Stimulated activated CD4-positive, alpha-beta T cell treated with anti-CD3 and anti-CD28 coated beads, Interleukin-1b, Interleukin-23, amount 100 ng/mL, for 4 hours (primary cell): ENCODE data around the gene ZCCHC17.
A peak's percentile ranks its signal among the peaks of the same experiment; 100 is the strongest.

Experiments
- DNase-seq, 2 donors: peaks; one replicate each; pipeline ENCODE4 v3.0.0-alpha.2; 2020; ENCODE audit warnings: low read depth in 2 of 2

The ZCCHC17 gene

GRCh38 chr1:31394584-31395193 is 97.9 kb downstream of the ZCCHC17 start:
- DNase-seq, result peak; percentile 70 to 76

DNA sequence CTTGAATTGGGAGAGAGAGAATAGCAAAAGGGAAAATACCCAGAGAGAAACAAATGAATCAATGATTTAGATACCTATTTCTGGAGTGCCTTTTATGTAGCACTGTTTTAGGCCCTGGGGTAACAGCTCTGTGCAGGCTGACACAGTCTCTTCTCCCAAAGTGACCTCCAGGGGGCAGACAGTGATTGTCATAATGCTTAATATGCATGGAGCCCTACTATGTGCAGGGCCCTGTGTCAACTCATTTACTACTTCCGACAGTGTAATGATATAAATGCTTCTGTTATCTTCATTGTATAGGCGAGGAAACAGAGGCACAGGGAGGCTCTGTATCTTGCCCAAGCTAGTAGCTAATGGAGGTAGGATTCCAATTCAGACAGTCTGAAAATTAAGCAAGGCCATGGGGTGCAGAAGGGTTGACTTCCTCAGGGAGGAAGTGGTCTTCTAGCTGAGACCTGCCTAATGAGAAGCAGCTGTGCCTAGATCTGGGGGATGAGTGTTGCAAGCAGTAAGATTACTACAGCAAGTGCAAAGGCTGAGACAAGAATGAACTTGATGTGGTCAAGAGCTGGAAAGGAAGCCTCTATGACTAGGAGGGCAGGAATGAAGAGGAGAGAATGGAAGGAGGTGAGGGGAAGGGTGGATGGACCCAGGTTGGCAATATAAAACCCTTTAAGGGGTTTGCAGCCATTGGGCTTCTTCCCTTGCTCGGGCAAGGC is 100.0 kb downstream of the ZCCHC17 start:
- no peak for DNase-seq

- no peak for DNase-seq
These were observed 100.7 kb downstream of the ZCCHC17 start for GRCh38 chr1:31397360-31398095.

- no peak for DNase-seq
These were observed 101.4 kb downstream of the ZCCHC17 start for GRCh38 chr1:31398246-31398645.

GRCh38 chr1:31399976-31400375 is 103.1 kb downstream of the ZCCHC17 start:
- no peak for DNase-seq

DNA sequence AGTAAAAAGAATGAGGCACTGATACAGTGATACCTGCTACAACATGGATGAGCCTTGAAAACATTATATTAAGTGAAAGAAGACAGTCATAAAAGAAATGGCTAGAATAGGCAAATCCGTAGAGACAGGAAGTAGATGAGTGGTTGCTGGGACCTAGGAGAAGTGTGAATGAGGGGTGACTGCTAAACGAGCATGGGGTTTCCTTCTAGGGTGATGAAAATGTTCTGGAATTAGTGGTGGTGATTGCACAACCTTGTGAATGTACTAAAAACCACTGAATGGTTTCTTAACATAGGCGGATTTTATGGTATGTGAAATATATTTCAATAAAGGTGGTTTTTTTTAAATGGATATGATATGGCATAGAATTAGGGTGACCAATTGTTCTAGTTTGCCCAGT is 103.6 kb downstream of the ZCCHC17 start:
- DNase-seq, result no peak

GRCh38 chr1:31401241-31401640 is 104.4 kb downstream of the ZCCHC17 start:
- no peak for DNase-seq

- DNase-seq, result no peak
These were observed 108.9 kb downstream of the ZCCHC17 start for GRCh38 chr1:31405578-31406245.

DNA sequence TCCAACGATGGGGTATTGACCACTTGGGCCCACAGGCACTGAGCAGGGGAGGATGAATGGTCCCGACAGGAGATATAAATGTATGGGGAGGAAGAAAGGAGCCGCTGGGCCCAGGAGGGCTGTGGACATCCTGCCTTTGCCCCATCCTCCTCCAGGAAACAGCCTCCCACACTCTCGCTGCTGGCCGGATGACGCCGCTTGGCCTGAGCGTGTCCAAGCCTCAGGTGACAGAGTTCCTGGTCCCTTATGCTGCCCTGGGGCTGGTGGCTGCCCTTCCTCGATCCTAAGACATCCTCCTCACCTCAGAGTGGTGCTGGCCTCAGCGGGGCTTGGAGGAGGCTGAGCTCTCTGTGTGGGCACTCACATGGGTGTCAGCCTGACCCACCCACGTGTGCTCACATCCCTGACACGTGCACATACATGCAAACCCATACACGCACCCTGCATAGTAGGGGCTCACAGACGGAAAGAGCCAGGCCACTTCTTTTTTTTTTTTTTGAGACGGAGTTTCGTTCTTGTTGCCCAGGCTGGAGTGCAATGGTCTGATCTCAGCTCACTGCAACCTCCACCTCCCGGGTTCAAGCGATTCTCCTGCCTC is 110.3 kb downstream of the ZCCHC17 start:
- DNase-seq, result no peak

GRCh38 chr1:31408788-31409318 is 112.0 kb downstream of the ZCCHC17 start:
- no peak for DNase-seq

DNA sequence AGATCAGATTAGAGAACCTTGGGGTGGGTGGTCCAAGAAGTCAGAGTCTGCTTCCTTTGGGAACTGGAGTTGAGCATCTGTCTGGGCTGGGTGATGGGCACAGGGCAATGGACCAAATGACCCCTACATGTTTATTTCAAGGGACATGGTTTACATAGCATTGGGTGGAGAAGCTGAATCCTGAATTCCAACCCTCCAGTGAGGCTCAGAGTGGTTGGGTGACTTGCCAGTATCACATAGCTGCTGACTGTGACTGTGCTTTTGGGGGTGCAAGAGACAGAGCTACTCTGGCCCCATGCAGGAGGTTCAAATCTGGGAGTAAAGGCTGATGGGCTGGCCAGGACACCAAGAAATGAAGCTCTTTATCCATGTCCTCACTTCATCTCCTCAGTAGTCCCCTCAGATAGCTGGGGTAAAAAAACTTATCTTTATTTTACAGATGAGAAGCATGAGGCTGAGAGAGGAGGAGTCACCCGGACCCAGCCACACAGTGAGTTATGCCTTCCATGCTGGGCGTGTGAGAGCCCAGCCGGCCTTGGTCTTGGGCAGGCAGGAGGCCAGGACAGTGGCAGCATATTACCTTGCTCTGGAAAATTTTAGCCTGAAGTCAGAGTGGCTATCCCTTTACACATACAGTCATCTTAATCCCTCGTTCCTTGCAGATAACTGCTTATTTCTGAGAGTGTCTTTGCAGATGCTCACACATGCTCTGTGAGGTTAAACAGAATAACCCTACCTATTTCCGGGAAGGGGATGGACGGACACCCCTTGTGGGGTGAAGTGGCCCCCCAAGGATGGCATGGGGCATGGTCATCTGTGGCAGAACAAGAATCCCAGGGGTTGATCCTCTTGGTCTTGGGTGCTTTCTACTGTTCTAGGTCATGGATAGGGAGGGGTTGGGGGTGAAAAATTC is 113.4 kb downstream of the ZCCHC17 start:
- DNase-seq, result no peak

DNA sequence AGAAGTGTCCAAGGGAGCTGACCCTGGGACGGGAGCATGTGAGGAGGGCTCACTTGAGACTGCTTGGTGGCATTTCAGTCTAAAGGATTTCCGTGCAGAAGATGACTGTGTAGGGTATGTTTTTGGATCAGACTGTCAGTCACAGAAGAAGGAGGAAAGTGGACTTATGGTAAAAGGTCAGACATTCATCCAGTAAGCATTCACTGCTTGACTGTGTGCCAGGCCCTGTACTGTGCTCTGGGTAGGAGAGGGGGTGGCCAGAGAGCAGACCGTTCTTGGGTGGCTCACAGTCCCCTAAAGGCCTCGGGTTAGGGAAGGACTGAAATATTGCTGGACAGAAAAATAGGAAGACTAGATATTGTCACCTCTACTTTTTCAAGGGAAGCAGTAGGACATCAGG is 114.0 kb downstream of the ZCCHC17 start:
- DNase-seq, result no peak

- no peak for DNase-seq
These were observed 115.4 kb downstream of the ZCCHC17 start for GRCh38 chr1:31412205-31412604.

DNA sequence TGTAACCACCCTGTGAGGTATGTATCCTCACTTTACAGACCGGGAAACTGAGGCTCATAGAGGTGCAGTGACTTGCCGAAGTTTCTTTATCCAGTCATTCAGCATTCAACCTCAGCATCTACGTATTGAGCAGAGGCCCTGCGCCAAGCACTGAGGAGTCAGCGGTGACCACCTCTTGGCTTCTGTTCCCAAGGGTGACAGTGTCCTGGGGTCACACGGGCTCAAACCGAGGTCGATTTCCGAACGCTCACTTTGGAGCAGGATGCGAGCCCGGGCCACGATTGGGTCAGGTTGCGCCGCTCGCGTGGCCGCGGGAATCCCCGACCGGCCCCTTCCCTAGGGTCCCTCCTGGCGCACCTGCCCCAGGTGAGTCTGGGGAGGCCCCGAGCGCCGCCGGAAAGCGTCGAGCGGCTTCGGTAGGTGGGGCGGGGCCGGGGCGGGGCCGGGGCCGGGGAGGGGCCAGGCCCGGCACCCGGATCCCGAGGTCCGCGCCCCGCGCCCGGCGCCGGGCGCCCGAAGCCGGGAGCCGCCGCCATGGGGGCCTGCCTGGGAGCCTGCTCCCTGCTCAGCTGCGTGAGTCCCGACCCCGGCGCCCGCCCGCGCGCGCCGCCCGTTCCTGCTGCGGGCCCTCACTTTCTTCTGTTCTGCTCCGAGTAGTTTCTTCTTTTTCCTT is 116.0 kb downstream of the ZCCHC17 start, which contains the start of gene SERINC2:
Gene SERINC2, plus strand, starts transcription at position 482 of the 673 bp plus-strand sequence. Its CDS starts 53 bp downstream, at position 535.
- peak in 1 of 2 donors; percentile 26 for DNase-seq

DNA sequence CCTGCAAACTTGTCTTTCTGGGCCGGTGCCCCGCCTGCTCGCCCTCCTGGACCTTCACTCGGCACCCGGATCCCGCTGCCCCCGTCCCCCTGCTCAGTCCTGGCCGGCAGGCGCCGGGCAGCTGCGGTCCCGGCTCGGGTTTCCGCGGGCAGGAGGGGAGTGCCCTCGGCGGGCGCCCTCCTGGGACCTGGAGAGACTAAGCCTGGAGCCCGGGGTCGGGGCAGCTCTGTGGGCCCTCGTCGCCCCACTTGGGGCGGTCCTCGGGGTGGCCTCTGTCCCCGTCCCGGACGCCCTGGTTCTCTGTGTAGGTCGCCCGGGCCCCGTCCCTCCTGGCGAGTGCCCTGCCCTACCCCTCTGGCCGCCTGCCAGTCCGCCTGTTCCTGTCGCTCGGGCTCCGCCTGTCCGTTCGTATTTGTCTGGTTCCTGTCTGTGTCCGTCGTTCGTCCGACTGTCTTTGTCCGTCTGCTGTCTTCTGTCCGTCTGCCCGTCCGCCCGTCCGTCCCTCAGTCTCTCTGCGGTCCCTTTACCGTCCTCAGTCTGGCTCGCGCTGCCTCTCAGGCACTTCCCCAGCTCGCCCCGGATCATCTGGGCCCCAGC is 116.7 kb downstream of the ZCCHC17 start:
- peak in 1 of 2 donors; percentile 11 for DNase-seq
